Cardiac muscle cell (in vitro differentiated cells and primary cell): ENCODE results near the gene CSMD2. TPM values are rescaled to one million over a fixed set of nuclear protein-coding genes. Genes with fewer than 3 reads are reported as not detected.
"Not testable (repeated sequence)": the region's sequence is repeated elsewhere in the genome, so short reads cannot be mapped to it uniquely, and the experiment has no call there.

Experiments
- DNase-seq, 2 donors: peaks; one replicate each; pipeline versions ENCODE4 v3.0.0 to v3.0.0-alpha.2; 2010 to 2017; ENCODE audit warnings: low read depth in 1 of 2, low spot score in 1 of 2
- H3K27ac ChIP-seq: fragments of 200-600 bp; sonication (generic); 2 replicates; pipeline ENCODE4 v1.5.1; 2016
- H3K27me3 ChIP-seq: fragments of 200-600 bp; sonication (generic); 2 replicates; pipeline ENCODE4 v1.6.0; 2016; ENCODE audit warnings: control low read depth
- H3K36me3 ChIP-seq: fragments of 200-600 bp; sonication (generic); 2 replicates; pipeline ENCODE4 v1.5.1; 2016; ENCODE audit warnings: control low read depth
- H3K4me1 ChIP-seq: fragments of 200-600 bp; sonication (generic); 2 replicates; pipeline ENCODE4 v1.8.1; 2017; ENCODE audit warnings: low read depth, mild to moderate bottlenecking, mixed run types
- H3K4me3 ChIP-seq: fragments of 200-600 bp; sonication (generic); 2 replicates; pipeline ENCODE4 v1.5.1; 2016; ENCODE audit warnings: mild to moderate bottlenecking
- H3K9me3 ChIP-seq: fragments of 200-600 bp; sonication (generic); 2 replicates; pipeline ENCODE4 v1.5.1; 2017; ENCODE audit warnings: low read depth, mild to moderate bottlenecking, control low read depth
- CTCF ChIP-seq: IDR thresholded peaks from 2 replicates; pipeline ENCODE4 v1.5.1; 2012; ENCODE audit warnings: low read depth, mild to moderate bottlenecking, low read length
- polyA plus RNA-seq: library from polyadenylated mRNA; unstranded; fragments of >200 nt; fragmentation: Nextera tagmentation; extraction: Ambion mirVana; gene quantifications from 2 replicates; pipeline ENCODE4 v1.2.1, GENCODE V29; 2016
- total RNA-seq: library from RNA; depleted of rRNA; stranded (reverse); fragments of >200 nt; gene quantifications from 2 replicates; pipeline ENCODE4 v1.2.3, GENCODE V29; 2016

Gene CSMD2
- total and polyA plus RNA-seq, 2 experiments from 2014 or later: 0.24 TPM; not detected in 1

GRCh38 chr1:33515112-33515511 lies 649.9 kb downstream of the CSMD2 start:
- Histone ChIP-seq H3K4me3 (no peak overlapping the region), H3K27me3 (no peaks in the 10 kb centered on the region), H3K9me3 (no peaks in the 10 kb centered on the region), H3K4me1 (no peaks in the 10 kb centered on the region), H3K27ac (no peak overlapping the region), H3K36me3 (no peaks in the 10 kb centered on the region)
- no peak for TF ChIP-seq CTCF
- no peak for DNase-seq

- Histone ChIP-seq H3K36me3 (no peaks in the 10 kb centered on the region), H3K27ac (no peak overlapping the region), H3K27me3 (no peaks in the 10 kb centered on the region), H3K4me3 (no peak overlapping the region), H3K9me3 (no peaks in the 10 kb centered on the region), H3K4me1 (no peaks in the 10 kb centered on the region)
- no peak for DNase-seq
- no peak for TF ChIP-seq CTCF
These were observed 652.6 kb downstream of the CSMD2 start for GRCh38 chr1:33512226-33513011.

GRCh38 chr1:33509276-33509675 lies 655.8 kb downstream of the CSMD2 start:
- H3K27me3 ChIP-seq, H3K9me3 ChIP-seq, H3K27ac ChIP-seq, H3K36me3 ChIP-seq, H3K4me3 ChIP-seq, H3K4me1 ChIP-seq, DNase-seq: not testable (repeated sequence)

- no peaks in the 10 kb centered on the region for H3K27me3 ChIP-seq
- H3K4me1 ChIP-seq: no peaks in the 10 kb centered on the region
- no peak overlapping the region for H3K27ac ChIP-seq
- H3K4me3 ChIP-seq: no peak overlapping the region
- no peaks in the 10 kb centered on the region for H3K36me3 ChIP-seq
- H3K9me3 ChIP-seq: no peaks in the 10 kb centered on the region
- no peak for TF ChIP-seq CTCF
- DNase-seq: no peak
These were observed 656.9 kb downstream of the CSMD2 start for GRCh38 chr1:33508151-33508550.

GRCh38 chr1:33507661-33508060 lies 657.4 kb downstream of the CSMD2 start:
- Histone ChIP-seq H3K4me3 (no peak overlapping the region), H3K27ac (no peak overlapping the region), H3K4me1 (no peaks in the 10 kb centered on the region), H3K36me3 (no peaks in the 10 kb centered on the region), H3K9me3 (no peaks in the 10 kb centered on the region), H3K27me3 (no peaks in the 10 kb centered on the region)
- no peak for TF ChIP-seq CTCF
- DNase-seq: no peak

GRCh38 chr1:33503506-33503905 lies 661.5 kb downstream of the CSMD2 start:
- Histone ChIP-seq H3K27me3 (no peaks in the 10 kb centered on the region), H3K36me3 (no peaks in the 10 kb centered on the region), H3K27ac (no peak overlapping the region), H3K4me1 (no peaks in the 10 kb centered on the region), H3K4me3 (no peak overlapping the region), H3K9me3 (no peaks in the 10 kb centered on the region)
- no peak for DNase-seq
- no peak for TF ChIP-seq CTCF
